Measurements from ENCODE around the gene LPP.

Gene LPP

DNA sequence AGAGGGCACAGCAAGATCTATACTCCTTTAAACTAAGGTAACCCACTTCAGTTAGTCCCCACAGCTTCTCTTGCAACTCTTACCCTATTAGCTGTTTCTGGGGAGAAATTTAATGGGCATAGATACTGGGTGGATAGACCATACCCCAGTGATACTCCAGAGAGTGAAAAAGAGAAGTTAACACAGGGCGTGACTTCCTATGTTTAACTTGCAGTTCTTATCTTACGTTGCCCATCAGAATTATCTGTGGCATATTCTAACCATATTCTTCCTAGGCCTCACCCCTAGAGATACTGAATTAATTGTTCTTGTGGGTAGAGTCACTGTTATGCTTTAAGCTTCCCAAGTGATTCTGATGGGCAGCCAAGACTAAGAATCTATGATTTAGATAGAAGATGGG, 532.4 kb downstream of the LPP start:
- Histone ChIP-seq H3K4me1 (ENCODE audit: insufficient read depth, poor library complexity, severe bottlenecking) (peaks cover 25% of the 10 kb centered on the region), H3K27me3 (ENCODE audit: insufficient read depth, poor library complexity, severe bottlenecking) (no peaks in the 10 kb centered on the region), H3K4me3 (ENCODE audit: severe bottlenecking) (no peak overlapping the region), H3K9me3 (ENCODE audit: severe bottlenecking) (no peaks in the 10 kb centered on the region), H3K36me3 (ENCODE audit: low read depth) (no peaks in the 10 kb centered on the region), H3K27ac (ENCODE audit: poor library complexity, severe bottlenecking) (no peak overlapping the region)
- TF ChIP-seq, protein P1, sequence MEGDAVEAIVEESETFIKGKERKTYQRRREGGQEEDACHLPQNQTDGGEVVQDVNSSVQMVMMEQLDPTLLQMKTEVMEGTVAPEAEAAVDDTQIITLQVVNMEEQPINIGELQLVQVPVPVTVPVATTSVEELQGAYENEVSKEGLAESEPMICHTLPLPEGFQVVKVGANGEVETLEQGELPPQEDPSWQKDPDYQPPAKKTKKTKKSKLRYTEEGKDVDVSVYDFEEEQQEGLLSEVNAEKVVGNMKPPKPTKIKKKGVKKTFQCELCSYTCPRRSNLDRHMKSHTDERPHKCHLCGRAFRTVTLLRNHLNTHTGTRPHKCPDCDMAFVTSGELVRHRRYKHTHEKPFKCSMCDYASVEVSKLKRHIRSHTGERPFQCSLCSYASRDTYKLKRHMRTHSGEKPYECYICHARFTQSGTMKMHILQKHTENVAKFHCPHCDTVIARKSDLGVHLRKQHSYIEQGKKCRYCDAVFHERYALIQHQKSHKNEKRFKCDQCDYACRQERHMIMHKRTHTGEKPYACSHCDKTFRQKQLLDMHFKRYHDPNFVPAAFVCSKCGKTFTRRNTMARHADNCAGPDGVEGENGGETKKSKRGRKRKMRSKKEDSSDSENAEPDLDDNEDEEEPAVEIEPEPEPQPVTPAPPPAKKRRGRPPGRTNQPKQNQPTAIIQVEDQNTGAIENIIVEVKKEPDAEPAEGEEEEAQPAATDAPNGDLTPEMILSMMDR (IDR thresholded peaks at IDR 0.05; ENCODE audit: poor library complexity, severe bottlenecking), result no peak
- DNase-seq (ENCODE audit: low spot score) (no peak), ATAC-seq (ENCODE audit: low read depth) (no peak)

GRCh38 chr3:188687389-188687788, 533.4 kb downstream of the LPP start:
- ATAC-seq (ENCODE audit: low read depth) (no peak), DNase-seq (ENCODE audit: low spot score) (no peak)
- Histone ChIP-seq H3K27me3 (ENCODE audit: insufficient read depth, poor library complexity, severe bottlenecking) (no peaks in the 10 kb centered on the region), H3K36me3 (ENCODE audit: low read depth) (no peaks in the 10 kb centered on the region), H3K4me3 (ENCODE audit: severe bottlenecking) (no peak overlapping the region), H3K4me1 (ENCODE audit: insufficient read depth, poor library complexity, severe bottlenecking) (peaks cover 25% of the 10 kb centered on the region), H3K27ac (ENCODE audit: poor library complexity, severe bottlenecking) (no peak overlapping the region), H3K9me3 (ENCODE audit: severe bottlenecking) (no peaks in the 10 kb centered on the region)
- TF ChIP-seq, protein P1 (IDR thresholded peaks at IDR 0.05; ENCODE audit: poor library complexity, severe bottlenecking), result peak; percentile 30

DNA sequence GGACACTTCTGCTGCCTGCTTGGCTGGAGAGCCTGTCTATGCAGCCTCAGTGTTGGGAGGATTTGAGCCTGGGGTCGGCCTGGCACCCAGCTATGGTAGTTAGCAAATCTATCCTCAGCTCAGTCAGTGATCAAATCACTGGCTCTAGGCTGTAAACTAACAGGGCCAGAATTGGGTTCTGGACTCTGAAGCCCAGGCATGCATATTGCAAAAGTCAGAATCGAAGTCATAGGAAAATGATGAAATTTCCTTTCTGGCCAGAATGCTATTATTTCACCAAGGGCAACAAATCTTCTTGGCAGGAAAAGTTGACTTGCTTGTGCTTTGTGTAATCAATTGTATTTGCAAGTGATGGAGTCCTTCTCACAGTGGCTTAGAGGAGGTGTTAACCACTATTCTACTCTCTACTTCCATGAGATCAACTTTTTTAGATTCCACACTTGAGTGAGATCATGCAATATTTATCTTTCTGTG, 535.2 kb downstream of the LPP start:
- H3K4me3 ChIP-seq (ENCODE audit: severe bottlenecking), result no peak overlapping the region
- TF ChIP-seq, protein P1 (IDR thresholded peaks at IDR 0.05; ENCODE audit: poor library complexity, severe bottlenecking), result no peak
- no peaks in the 10 kb centered on the region for H3K36me3 ChIP-seq (ENCODE audit: low read depth)
- no peak for DNase-seq (ENCODE audit: low spot score)
- H3K27ac ChIP-seq (ENCODE audit: poor library complexity, severe bottlenecking), result no peak overlapping the region
- H3K4me1 ChIP-seq (ENCODE audit: insufficient read depth, poor library complexity, severe bottlenecking), result peaks cover 15% of the 10 kb centered on the region
- no peaks in the 10 kb centered on the region for H3K9me3 ChIP-seq (ENCODE audit: severe bottlenecking)
- no peaks in the 10 kb centered on the region for H3K27me3 ChIP-seq (ENCODE audit: insufficient read depth, poor library complexity, severe bottlenecking)
- peak; percentile 52 for ATAC-seq (ENCODE audit: low read depth)

GRCh38 chr3:188690064-188690463, 536.1 kb downstream of the LPP start:
- DNase-seq (ENCODE audit: low spot score) (no peak), ATAC-seq (ENCODE audit: low read depth) (no peak)
- Histone ChIP-seq H3K27ac (ENCODE audit: poor library complexity, severe bottlenecking) (no peak overlapping the region), H3K27me3 (ENCODE audit: insufficient read depth, poor library complexity, severe bottlenecking) (no peaks in the 10 kb centered on the region), H3K9me3 (ENCODE audit: severe bottlenecking) (no peaks in the 10 kb centered on the region), H3K4me1 (ENCODE audit: insufficient read depth, poor library complexity, severe bottlenecking) (peaks cover 19% of the 10 kb centered on the region), H3K4me3 (ENCODE audit: severe bottlenecking) (no peak overlapping the region), H3K36me3 (ENCODE audit: low read depth) (no peaks in the 10 kb centered on the region)
- TF ChIP-seq, protein P1 (IDR thresholded peaks at IDR 0.05; ENCODE audit: poor library complexity, severe bottlenecking), result no peak

GRCh38 chr3:188691004-188691403, 537.0 kb downstream of the LPP start:
- no peaks in the 10 kb centered on the region for H3K27me3 ChIP-seq (ENCODE audit: insufficient read depth, poor library complexity, severe bottlenecking)
- peaks cover 20% of the 10 kb centered on the region for H3K4me1 ChIP-seq (ENCODE audit: insufficient read depth, poor library complexity, severe bottlenecking)
- TF ChIP-seq, protein P1 (IDR thresholded peaks at IDR 0.05; ENCODE audit: poor library complexity, severe bottlenecking), result no peak
- H3K36me3 ChIP-seq (ENCODE audit: low read depth), result no peaks in the 10 kb centered on the region
- H3K27ac ChIP-seq (ENCODE audit: poor library complexity, severe bottlenecking), result no peak overlapping the region
- H3K4me3 ChIP-seq (ENCODE audit: severe bottlenecking), result no peak overlapping the region
- no peak for ATAC-seq (ENCODE audit: low read depth)
- no peaks in the 10 kb centered on the region for H3K9me3 ChIP-seq (ENCODE audit: severe bottlenecking)
- DNase-seq (ENCODE audit: low spot score), result no peak
